OCI-LY3 (cell line): ENCODE measurements around the gene EEA1.

ENCODE experiments used
- CTCF ChIP-seq: fragments of 200-600, 300-600 bp; sonication (generic); IDR thresholded peaks from 2 replicates; pipeline ENCODE4 v1.5.1; 2014; ENCODE audit warnings: antibody characterized with exemption, low read length, low read depth
- EZH2phosphoT487 ChIP-seq: fragments of 200-600 bp; shearing (Covaris generic); IDR thresholded peaks from 2 replicates; pipeline ENCODE4 v1.6.1; 2018; ENCODE audit warnings: antibody characterized with exemption, mixed run types, low read depth

- no peak for TF ChIP-seq CTCF
- TF ChIP-seq EZH2phosphoT487, result no peak
These were observed 13.7 kb downstream of the EEA1 start for GRCh38 chr12:92915365-92915764.
